ENCODE data around the gene HGD. TPM values are rescaled to one million over a fixed set of nuclear protein-coding genes. Genes with fewer than 3 reads are reported as not detected.

The HGD gene
- total and polyA plus RNA-seq, 2 donors (not counting 3 experiments of a cell fraction or from before 2014, with no cell fraction given) = 0.18 to 0.22 TPM

DNA sequence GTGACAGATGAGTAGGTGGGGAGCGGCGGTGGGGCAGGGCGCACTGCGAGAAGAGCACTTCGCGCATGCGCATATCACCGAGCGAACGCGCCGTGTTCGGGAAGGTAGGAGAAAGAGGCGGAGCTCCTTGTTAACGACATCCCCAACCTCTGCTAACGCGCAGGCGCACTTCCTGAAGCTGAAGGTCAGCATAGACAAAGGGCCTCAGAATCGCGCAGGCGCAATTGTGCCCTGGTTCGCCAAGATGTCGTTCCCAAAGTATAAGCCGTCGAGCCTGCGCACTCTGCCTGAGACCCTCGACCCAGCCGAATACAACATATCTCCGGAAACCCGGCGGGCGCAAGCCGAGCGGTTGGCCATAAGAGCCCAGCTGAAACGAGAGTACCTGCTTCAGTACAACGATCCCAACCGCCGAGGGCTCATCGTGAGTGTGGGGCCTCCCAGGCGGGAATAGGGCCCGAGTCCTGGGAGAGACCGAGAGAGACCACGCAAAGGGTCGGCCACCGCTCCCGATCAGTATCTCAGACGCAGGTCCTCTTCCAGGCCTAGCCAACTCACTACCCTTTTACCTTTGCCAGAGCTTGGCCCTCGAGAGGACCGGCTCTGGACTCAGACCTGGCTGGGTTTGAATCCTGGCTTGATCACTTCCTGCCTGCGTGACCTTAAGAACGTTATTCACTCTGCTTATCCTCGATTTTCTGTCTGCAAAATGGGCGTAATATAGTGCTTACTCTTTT is 85.8 kb downstream of the HGD start, which contains the start of gene NDUFB4:
Gene NDUFB4, plus strand, starts transcription at position 221 of the 737 bp plus-strand sequence. Its CDS starts 24 bp downstream, at position 245.
- peak within 1 kb of the TSS; percentile 88 for H3K4me2 ChIP-seq (ENCODE audit: insufficient read depth, low read length)
- peak within 1 kb of the TSS; percentile 94 for H3K9ac ChIP-seq (replicated peaks; ENCODE audit: extremely low read depth, insufficient read depth, low read length)
- TF ChIP-seq POLR2AphosphoS5 (IDR thresholded peaks at IDR 0.05; ENCODE audit: insufficient read depth, low read depth, low read length) = peak; percentile 89
- peak; percentile 95 for TF ChIP-seq POLR2A (IDR thresholded peaks at IDR 0.05; ENCODE audit: low read depth, low read length)
- no peak for TF ChIP-seq JUN (IDR thresholded peaks at IDR 0.05; ENCODE audit: borderline replicate concordance, insufficient read depth, insufficient read length, low read depth)
- peak; percentile 28 for TF ChIP-seq GATA2 (IDR thresholded peaks at IDR 0.05; ENCODE audit: insufficient read depth, insufficient read length, low read depth, low read length)
- TF ChIP-seq MYC (IDR thresholded peaks at IDR 0.05; ENCODE audit: low read depth, low read length) = no peak
- TF ChIP-seq, protein P1, sequence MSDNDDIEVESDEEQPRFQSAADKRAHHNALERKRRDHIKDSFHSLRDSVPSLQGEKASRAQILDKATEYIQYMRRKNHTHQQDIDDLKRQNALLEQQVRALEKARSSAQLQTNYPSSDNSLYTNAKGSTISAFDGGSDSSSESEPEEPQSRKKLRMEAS (IDR thresholded peaks at IDR 0.05; ENCODE audit: insufficient read depth, insufficient read length) = no peak
- no peak for TF ChIP-seq EZH2 (IDR thresholded peaks at IDR 0.05; ENCODE audit: borderline replicate concordance, low read depth, low read length, severe bottlenecking)
- no peak for TF ChIP-seq FOS (IDR thresholded peaks at IDR 0.05; ENCODE audit: borderline replicate concordance, insufficient read depth, low read length)
- H3K4me3 ChIP-seq (replicated peaks in 1 of 3; ENCODE audit: insufficient read depth in 1 of 3, low read depth in 1 of 3, low read length in 3 of 3) = peak within 1 kb of the TSS; percentile 50 to 88 (median 81)
- DNase-seq (ENCODE audit: low read depth, low spot score) = peak; percentile 99
- ChIA-PET CTCF (interaction anchor here (0.9 to 4.6 kb wide), 10 partner anchors 24 to 199 kb away, joined by 3 to 39 read pairs (median 5); no protein-coding TSS in a partner anchor), POLR2A (interaction anchor here (1.0 to 1.4 kb wide), 3 partner anchors 9 to 147 kb away, joined by 4 to 6 read pairs (median 6); partner anchors contain the start of genes GTF2E1 and RABL3)
- TSS peak; percentile 77 for BruUV-seq (replicated peaks)
- intact Hi-C loops (cut with micrococcal nuclease) (loop anchor here (1.0 to 2.0 kb wide), 4 partner anchors 37 to 199 kb away; partner anchors contain the start of genes GTF2E1 and RABL3), dilution Hi-C loops (cut with MboI; ENCODE audit: extremely low pct_ligation_motif_present, low sequenced_read_pairs) (no loop called here)
- peaks cover 36% of the 10 kb centered on the region for H3K79me2 ChIP-seq (ENCODE audit: control insufficient read depth, insufficient read depth, low read length)
- H3K36me3 ChIP-seq (ENCODE audit: control insufficient read depth in 2 of 2, extremely low read depth in 1 of 2, insufficient read depth in 2 of 2, low read length in 2 of 2) = peaks cover 2 to 6% of the 10 kb centered on the region in 2 experiments
- no peaks in the 10 kb centered on the region for H3K27me3 ChIP-seq (ENCODE audit: control insufficient read depth in 2 of 2, insufficient read depth in 2 of 2, low read length in 2 of 2)
- peak within 1 kb of the TSS; percentile 83 for H3K27ac ChIP-seq (ENCODE audit: insufficient read depth, low read depth, low read length)
- peak; percentile 99 for FAIRE-seq
- H3K9me1 ChIP-seq (replicated peaks; ENCODE audit: control insufficient read depth, extremely low read depth, insufficient read depth, low read length) = no peaks in the 10 kb centered on the region
- H3K4me1 ChIP-seq (ENCODE audit: control insufficient read depth, extremely low read depth, insufficient read depth, low read length) = peaks cover 6% of the 10 kb centered on the region
- no peaks in the 10 kb centered on the region for H4K20me1 ChIP-seq (replicated peaks; ENCODE audit: control insufficient read depth, extremely low read depth, insufficient read depth, low read length)
- no peaks in the 10 kb centered on the region for H3K9me3 ChIP-seq (replicated peaks; ENCODE audit: control insufficient read depth, insufficient read depth, low read length)
- peak within 1 kb of the TSS; percentile 76 for H2AFZ ChIP-seq (ENCODE audit: low read depth, low read length)
